SIG-M5 (cell line): ENCODE measurements around the gene NXT2.
"Not testable (repeated sequence)": the region's sequence is repeated elsewhere in the genome, so short reads cannot be mapped to it uniquely, and the experiment has no call there.

Source experiments
- DNase-seq: peaks from one replicate; lab custom pipeline; 2025; lab: John Stamatoyannopoulos, UW

NXT2 gene

DNA sequence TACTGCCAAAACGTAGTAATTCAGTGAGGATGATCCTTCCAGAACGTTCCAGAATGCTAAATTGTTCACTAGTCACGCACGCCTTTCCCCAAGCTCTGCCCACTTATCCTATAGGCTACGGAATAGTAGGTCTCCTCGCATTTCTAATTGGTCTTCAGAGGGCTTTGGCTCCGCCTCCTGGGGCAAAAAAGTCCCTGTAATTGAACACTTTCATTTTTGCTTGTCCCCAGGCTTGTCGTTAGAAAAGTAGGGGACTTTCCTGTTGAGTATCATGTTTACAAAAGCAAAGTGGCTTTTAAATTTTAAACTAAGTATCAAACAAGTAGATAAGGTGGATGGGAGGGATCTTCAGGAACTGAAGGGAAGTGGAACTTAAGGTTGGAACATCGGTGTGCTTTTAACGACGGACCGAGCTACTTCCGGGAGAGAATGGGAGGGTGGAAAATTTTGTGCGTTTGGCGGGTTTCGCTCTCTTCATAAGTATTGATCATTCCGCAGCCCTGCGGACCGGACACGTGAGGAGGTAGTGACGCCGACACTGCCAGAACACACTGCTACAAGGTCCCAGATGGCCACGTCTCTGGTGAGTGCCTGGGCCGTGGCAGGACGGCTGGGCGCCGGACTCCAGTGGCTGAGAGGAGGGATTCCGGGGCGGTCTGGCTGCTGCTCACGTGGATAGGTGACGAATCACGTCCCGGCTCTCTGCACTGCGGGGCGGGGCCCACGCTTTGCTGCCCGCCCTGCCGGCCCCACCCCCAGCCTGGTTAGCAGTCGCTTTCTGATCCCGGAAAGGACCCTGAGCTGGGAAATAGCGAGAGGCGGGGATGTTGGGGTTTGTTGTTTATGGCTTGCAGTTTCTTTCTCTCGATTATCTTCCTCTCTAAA, at the start of gene NXT2:
Gene NXT2 (plus strand): TSS at position 406 of the 885 bp plus-strand sequence. CDS start 163 bp downstream, at position 569.
- DNase-seq: peak; percentile 20

DNA sequence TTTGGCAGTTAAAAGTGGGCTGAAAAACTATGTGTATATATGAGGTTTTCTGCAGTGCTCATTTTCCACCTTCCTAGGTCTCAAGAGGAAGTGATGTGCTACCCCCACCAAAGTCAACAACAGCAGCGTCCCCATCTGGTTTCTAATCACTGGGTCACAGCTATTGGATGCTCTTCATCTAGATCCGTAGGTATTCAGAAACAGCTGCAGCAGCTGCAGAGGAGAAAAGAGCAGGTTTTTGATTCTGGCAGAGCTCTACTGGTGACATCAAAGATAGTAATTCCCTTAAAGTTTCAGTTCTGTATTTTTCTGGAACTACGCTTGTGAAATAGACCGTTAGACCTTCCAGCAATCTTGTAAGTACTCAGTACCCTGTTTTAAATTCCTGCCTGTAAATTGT, 49.0 kb upstream of the NXT2 start:
- peak; percentile 18 for DNase-seq

DNA sequence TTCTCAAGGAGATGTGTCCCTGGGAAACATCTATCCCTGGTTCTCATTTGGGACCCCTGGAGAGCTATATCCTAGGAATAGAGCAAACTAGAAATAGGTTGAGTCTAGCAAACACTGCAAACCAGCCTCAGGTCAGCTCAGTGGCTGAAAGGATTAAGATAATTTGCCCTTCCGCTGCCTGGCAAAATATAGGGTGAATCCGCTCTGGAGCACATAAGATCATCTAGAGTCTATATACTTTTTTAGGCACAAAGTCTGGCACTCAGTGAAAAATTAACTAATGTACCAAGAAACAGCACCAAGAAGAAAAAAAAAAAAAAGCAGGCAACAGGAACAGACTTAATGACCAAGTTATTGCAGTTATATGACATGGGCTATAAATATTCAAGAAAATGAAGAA, 47.5 kb upstream of the NXT2 start:
- no peak for DNase-seq

DNA sequence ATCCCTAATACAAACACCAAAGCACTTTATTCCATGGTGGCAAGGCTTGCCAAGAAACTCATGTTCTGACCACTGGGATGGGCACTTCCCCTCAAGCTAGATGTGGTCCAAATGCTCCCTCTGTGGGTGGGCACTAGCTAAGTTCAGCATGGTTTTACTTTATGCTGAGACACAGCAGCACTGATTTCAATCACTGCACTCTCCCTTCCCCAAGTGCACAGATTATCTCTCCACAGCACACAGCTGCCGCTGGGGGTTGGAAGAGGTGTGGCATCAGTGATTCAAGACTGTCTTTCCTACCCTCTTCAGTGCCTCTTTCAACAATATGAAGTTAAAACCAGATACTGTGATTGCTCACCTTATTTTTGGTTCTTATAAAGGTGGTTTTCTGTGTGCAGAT, 38.2 kb upstream of the NXT2 start:
- no peak for DNase-seq

DNA sequence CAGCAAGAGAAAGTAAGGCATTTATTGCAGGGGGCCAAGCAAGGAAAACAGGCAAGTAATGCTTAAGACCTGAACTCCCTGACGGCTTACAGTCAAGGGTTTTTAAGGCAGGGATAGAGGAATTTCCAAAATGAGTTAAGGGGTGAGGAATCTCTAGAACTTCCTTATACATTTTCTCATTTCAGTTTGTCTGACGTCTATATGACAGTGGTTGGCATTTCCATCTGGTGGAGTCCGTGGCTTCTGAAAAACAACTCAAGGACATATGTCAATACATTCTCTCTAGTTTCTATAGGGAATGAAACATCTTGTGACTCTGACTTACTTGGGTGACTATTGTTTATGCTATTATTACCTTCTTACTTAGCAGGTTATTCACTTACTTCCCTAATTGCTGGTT, 35.5 kb upstream of the NXT2 start:
- DNase-seq: no peak

- no peak for DNase-seq
These were observed 27.7 kb upstream of the NXT2 start for GRCh38 chrX:109508915-109509314.

GRCh38 chrX:109511113-109511512, 25.5 kb upstream of the NXT2 start:
- no peak for DNase-seq

DNA sequence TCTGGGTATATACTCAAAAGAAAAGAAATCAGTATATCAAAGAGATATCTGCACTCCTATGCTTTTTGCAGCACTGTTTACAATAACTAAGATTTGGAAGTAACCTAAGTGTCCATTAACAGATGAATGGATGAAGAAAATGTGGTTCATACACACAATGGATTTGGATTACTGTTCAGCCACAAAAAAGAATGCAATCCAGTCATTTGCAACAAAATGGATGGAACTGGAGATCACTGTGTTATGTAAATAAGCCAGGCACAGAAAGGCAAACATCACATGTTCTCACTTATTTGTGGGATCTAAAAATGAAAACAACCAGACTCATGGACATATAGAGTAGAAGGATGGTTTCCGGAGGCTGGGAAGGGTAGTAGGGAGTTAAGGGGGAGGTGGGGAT, 17.6 kb upstream of the NXT2 start:
- no peak for DNase-seq

DNA sequence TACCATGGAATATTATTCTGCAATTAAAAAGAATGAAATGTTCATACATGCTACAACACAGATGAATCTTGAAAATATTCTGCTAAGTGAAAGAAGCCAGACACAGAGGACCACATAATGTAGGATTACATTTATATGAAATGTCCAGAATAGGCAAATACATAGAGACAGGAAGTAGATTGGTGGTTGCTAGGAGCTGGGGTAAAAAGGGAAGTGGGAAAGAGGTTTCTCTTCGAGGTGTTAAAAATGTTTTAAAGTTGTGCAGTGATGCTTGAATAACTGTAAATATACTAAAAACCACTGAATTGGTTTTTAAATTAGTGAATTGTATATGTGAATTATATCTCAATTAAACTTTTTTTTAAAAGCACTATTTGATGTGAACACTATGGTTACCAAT, 3.6 kb upstream of the NXT2 start:
- no peak for DNase-seq

- no peak for DNase-seq
These were observed 3.0 kb upstream of the NXT2 start for GRCh38 chrX:109533631-109534030.

- DNase-seq: no peak
These were observed 1.7 kb upstream of the NXT2 start for GRCh38 chrX:109534933-109535332.

- no peak for DNase-seq
These were observed 1.1 kb upstream of the NXT2 start for GRCh38 chrX:109535578-109535977.

GRCh38 chrX:109537324-109537665, 651 bp downstream of the NXT2 start:
- DNase-seq: no peak

DNA sequence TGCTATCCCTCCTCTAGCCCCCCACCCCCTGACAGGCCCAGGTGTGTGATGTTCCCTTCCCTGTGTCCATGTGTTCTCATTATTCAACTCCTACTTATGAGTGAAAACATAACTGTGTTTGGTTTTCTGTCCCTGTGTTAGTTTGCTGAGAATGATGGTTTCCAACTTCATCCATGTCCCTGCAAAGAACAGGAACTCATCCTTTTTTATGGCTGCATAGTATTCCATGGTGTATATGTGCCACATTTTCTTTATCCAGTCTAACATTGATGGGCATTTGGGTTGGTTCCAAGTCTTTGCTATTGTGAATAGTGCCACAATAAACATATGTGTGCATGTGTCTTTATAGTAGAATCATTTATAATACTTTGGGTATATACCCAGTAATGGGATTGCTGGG, 2.4 kb downstream of the NXT2 start:
- not testable (repeated sequence) for DNase-seq

- no peak for DNase-seq
These were observed 17.2 kb downstream of the NXT2 start for GRCh38 chrX:109553862-109554261.

DNA sequence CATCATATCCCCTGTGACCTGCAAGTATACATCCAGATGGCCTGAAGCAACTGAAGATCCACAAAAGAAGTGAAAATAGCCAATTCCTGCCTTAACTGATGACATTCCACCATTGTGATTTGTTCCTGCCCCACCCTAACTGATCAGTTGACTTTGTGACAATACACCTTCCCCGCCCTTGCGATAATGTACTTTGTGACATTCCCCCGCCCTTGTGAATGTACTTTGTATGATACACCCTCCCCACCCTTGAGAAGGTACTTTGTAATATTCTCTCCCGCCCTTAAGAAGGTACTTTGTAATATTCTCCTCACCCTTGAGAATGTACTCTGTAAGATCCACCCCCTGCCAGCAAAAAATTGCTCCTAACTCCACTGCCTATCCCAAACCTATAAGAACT, 39.4 kb downstream of the NXT2 start:
- DNase-seq: not testable (repeated sequence)

DNA sequence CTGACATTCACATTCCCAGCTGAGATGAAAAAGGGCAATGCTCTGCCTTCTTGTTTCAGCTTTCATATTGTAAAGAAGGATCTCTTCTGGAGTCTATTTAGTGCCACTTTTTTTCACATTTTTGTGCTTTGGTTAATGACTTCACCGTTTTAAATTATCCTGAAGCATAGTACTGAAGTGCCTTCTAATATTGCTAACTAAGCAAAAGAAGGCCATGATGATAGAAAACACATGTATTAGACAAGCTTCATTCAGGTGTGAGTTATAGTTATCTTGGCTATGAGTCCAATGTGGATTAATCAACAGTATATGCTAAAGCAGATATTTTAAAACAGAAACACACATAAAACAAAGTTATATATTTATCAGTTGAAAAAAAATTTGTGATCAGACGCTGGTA, 40.4 kb downstream of the NXT2 start:
- DNase-seq: no peak

DNA sequence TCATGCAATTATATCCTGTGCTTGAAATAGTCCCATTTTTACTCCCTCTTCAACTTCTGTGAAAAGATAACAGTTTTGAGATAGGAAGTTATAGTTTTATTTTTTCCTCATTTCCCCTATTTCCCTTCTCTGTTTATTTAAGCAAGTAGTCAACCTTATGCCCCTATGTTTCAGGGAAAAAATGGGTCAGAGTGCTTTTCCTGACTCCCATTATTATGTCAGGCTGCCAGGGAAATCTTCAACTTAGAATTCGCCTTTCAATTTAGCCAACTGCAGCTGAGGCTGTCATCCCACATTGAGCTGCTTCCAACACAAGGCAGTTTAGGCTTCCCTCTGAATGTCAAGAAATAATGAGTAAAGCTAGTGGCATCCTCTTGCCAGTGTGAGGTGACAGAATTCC, 42.3 kb downstream of the NXT2 start:
- no peak for DNase-seq

- no peak for DNase-seq
These were observed 48.8 kb downstream of the NXT2 start for GRCh38 chrX:109585488-109585887.

DNA sequence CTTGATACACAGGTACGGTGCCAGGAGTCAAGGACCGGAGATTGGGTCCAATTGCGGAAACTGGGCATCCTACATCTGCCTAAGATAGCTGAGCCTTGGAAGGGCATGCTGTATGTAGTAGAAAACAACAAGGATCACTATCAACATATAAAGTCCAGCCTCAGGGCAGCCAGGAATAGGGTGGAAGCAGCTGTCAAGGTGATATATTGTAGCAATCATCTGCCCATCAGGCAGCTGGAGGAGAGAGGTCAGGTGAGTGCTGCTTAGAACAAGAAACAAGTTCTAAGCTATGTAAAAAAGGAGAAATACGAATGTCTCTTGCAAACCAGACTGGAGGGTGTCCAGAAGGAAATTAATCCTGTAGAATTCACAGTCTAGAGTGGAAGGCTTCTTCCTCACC, 53.5 kb downstream of the NXT2 start:
- no peak for DNase-seq
